ENCODE data around the gene MMP21.

Gene MMP21

GRCh38 chr10:125765835-125766234 is 9.8 kb downstream of the MMP21 start:
- no peak for DNase-seq (ENCODE audit: low spot score)

- no peak for DNase-seq (ENCODE audit: low spot score)
These were observed 12.7 kb downstream of the MMP21 start for GRCh38 chr10:125762692-125763648.

- no peak for DNase-seq (ENCODE audit: low spot score)
These were observed 13.7 kb downstream of the MMP21 start for GRCh38 chr10:125761961-125762360.

- DNase-seq (ENCODE audit: low spot score), result no peak
These were observed 17.9 kb downstream of the MMP21 start for GRCh38 chr10:125757742-125758141.

GRCh38 chr10:125756853-125757487 is 18.7 kb downstream of the MMP21 start:
- no peak for DNase-seq (ENCODE audit: low spot score)

GRCh38 chr10:125756196-125756595 is 19.4 kb downstream of the MMP21 start:
- no peak for DNase-seq (ENCODE audit: low spot score)

- no peak for DNase-seq (ENCODE audit: low spot score)
These were observed 28.2 kb downstream of the MMP21 start for GRCh38 chr10:125747417-125747816.

- no peak for DNase-seq (ENCODE audit: low spot score)
These were observed 30.7 kb downstream of the MMP21 start for GRCh38 chr10:125744909-125745308.

GRCh38 chr10:125742465-125742864 is 33.2 kb downstream of the MMP21 start:
- DNase-seq (ENCODE audit: low spot score), result peak; percentile 21

GRCh38 chr10:125739994-125740679 is 35.5 kb downstream of the MMP21 start:
- no peak for DNase-seq (ENCODE audit: low spot score)

GRCh38 chr10:125738206-125738605 is 37.4 kb downstream of the MMP21 start:
- DNase-seq (ENCODE audit: low spot score), result no peak

- no peak for DNase-seq (ENCODE audit: low spot score)
These were observed 40.8 kb downstream of the MMP21 start for GRCh38 chr10:125734823-125735222.

GRCh38 chr10:125734148-125734547 is 41.5 kb downstream of the MMP21 start:
- no peak for DNase-seq (ENCODE audit: low spot score)

GRCh38 chr10:125727436-125727835 is 48.2 kb downstream of the MMP21 start:
- no peak for DNase-seq (ENCODE audit: low spot score)

- DNase-seq (ENCODE audit: low spot score), result no peak
These were observed 48.7 kb downstream of the MMP21 start for GRCh38 chr10:125726914-125727313.

- DNase-seq (ENCODE audit: low spot score), result no peak
These were observed 52.8 kb downstream of the MMP21 start for GRCh38 chr10:125722811-125723210.

- DNase-seq (ENCODE audit: low spot score), result peak; percentile 70
These were observed 54.6 kb downstream of the MMP21 start for GRCh38 chr10:125721035-125721434.

- DNase-seq (ENCODE audit: low spot score), result peak; percentile 45
These were observed 55.6 kb downstream of the MMP21 start for GRCh38 chr10:125720002-125720382.

- DNase-seq (ENCODE audit: low spot score), result peak; percentile 99
These were observed 56.2 kb downstream of the MMP21 start, which contains the start of gene EDRF1 for GRCh38 chr10:125719173-125720001. TSS of gene EDRF1 (plus strand) at chr10:125719709. CDS start at chr10:125719808, 99 bp downstream.
